Esophagus muscularis mucosa (tissue), 4 donors: ENCODE data around the gene MOB1B. TPM values are rescaled to one million over a fixed set of nuclear protein-coding genes. Genes with fewer than 3 reads are reported as not detected.

ENCODE experiments used
- DNase-seq: peaks from one replicate; pipeline ENCODE4 v3.0.0-alpha.2; 2017; ENCODE audit errors: extremely low spot score
- H3K27ac ChIP-seq, 4 donors: fragments of 200-600 bp; sonication (generic); replicated peaks in 1 of 4; 1 replicate in 3 of 4; 2 replicates in 1 of 4; pipeline ENCODE4 v1.5.1; 2016 to 2019; ENCODE audit warnings: mild to moderate bottlenecking in 1 of 4
- H3K27me3 ChIP-seq, 4 donors: fragments of 200-600 bp; sonication (generic); one replicate each; pipeline versions ENCODE4 v1.5.1 to v1.6.0; 2016 to 2019
- H3K36me3 ChIP-seq, 4 donors: fragments of 200-600 bp; sonication (generic); one replicate each; pipeline ENCODE4 v1.5.1; 2016 to 2019
- H3K4me1 ChIP-seq, 4 donors: fragments of 200-600 bp; sonication (generic); one replicate each; pipeline ENCODE4 v1.5.1; 2016 to 2019
- H3K4me3 ChIP-seq, 4 donors: fragments of 200-600 bp; sonication (generic); 1 replicate in 2 of 4; 2 replicates in 2 of 4; pipeline ENCODE4 v1.5.1; 2016 to 2019; ENCODE audit warnings: mild to moderate bottlenecking in 4 of 4, moderate library complexity in 1 of 4
- H3K9me3 ChIP-seq, 4 donors: fragments of 200-600 bp; sonication (generic); 1 replicate in 3 of 4; 2 replicates in 1 of 4; pipeline ENCODE4 v1.5.1; 2016 to 2019
- CTCF ChIP-seq, 3 experiments: fragments of 200-600 bp in 2 of 3; fragments of 450-650 bp in 1 of 3; sonication (generic) in 2 of 3; IDR thresholded peaks; one replicate each; pipeline ENCODE4 v1.5.1; 2017 to 2019; ENCODE audit warnings: antibody characterized with exemption in 3 of 3, mild to moderate bottlenecking in 2 of 3, moderate library complexity in 1 of 3
- EP300 ChIP-seq: sonication (generic); formaldehyde crosslinking; IDR thresholded peaks from one replicate; pipeline ENCODE4 v1.6.1; 2017; ENCODE audit warnings: antibody characterized with exemption
- POLR2A ChIP-seq: fragments of 450-650 bp; IDR thresholded peaks from one replicate; pipeline ENCODE4 v1.6.1; 2017; ENCODE audit warnings: antibody characterized with exemption, moderate library complexity, mild to moderate bottlenecking, low read depth
- POLR2AphosphoS5 ChIP-seq, 2 donors: sonication (generic); formaldehyde crosslinking; IDR thresholded peaks; one replicate each; pipeline ENCODE4 v1.6.1; 2017; ENCODE audit warnings: antibody characterized with exemption in 2 of 2
- WGBS: methylation state at CpG from one replicate; pipeline ENCODE4 v1.1.5; 2018; 5-methylcytosine and 5-hydroxymethylcytosine counted together
- intact Hi-C: fragments of 100-400 bp; cut with DNase I; formaldehyde crosslinking; loops from one replicate; pipeline ENCODE4 v1.15.1; 2023
- total RNA-seq, 4 donors: library from RNA; depleted of rRNA; stranded (reverse); fragments of >200 nt; gene quantifications; one replicate each; pipeline versions ENCODE4 v1.1.0 to v1.2.1, GENCODE V29; 2016

MOB1B gene
- total RNA-seq, 4 donors from 2014 or later = 15.0 to 19.4 (median 16.6) TPM

DNA sequence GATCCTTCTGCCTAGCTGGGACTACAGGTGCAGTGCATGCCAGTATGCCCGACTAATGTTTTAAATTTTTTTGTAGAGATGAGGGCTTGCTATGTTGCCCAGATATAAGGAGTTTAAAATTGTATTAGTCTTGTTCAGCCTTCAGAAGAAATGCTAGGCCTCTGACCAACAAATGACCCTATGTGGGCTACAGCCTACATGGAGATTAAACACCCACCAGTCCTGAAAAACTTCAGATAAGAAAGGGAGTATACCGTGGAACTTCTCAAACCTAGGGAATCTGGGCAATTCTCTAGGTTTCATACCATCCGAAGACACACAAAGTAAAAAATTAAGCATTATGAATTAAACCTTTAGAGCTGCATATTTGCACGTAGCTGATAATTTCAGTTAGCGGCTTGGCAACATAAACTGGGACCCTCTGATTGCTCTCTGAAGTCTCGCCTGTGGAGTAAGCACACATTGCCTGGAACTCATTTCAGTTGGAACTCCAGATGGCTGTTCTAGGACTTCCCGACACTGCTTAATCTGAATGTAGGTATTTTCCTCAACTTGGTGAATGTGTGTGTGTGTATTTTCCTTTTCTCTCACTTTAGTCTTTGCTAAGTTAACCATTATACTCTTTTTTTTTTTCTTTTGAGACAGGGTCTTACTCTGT, 33.0 kb downstream of the MOB1B start:
- intact Hi-C loops = no loop called here
- no peak for DNase-seq
- TF ChIP-seq CTCF (IDR thresholded peaks at IDR 0.05) = no peak
- TF ChIP-seq POLR2AphosphoS5 (IDR thresholded peaks at IDR 0.05) = no peak
- no peak for TF ChIP-seq POLR2A
- TF ChIP-seq EP300 = no peak
- H3K27me3 ChIP-seq = no peaks in the 10 kb centered on the region
- H3K27ac ChIP-seq = no peak overlapping the region
- H3K4me1 ChIP-seq = peaks cover 0 to 21% (median 18%) of the 10 kb centered on the region in 4 donors
- WGBS = 88% methylated on average over 7 of the region's 7 CpGs
- H3K36me3 ChIP-seq = no peaks in the 10 kb centered on the region
- no peaks in the 10 kb centered on the region for H3K9me3 ChIP-seq
- no peak overlapping the region for H3K4me3 ChIP-seq

GRCh38 chr4:70936200-70936787, 34.1 kb downstream of the MOB1B start:
- Histone ChIP-seq H3K9me3 (no peaks in the 10 kb centered on the region), H3K36me3 (no peaks in the 10 kb centered on the region), H3K4me3 (no peak overlapping the region), H3K27ac (no peak overlapping the region), H3K27me3 (no peaks in the 10 kb centered on the region), H3K4me1 (peaks cover 0 to 11% (median 8%) of the 10 kb centered on the region in 4 donors)
- 86% methylated on average over 4 of the region's 4 CpGs for WGBS
- DNase-seq = no peak
- TF ChIP-seq CTCF (IDR thresholded peaks at IDR 0.05) (no peak), POLR2A (no peak), POLR2AphosphoS5 (IDR thresholded peaks at IDR 0.05) (no peak), EP300 (no peak)
- intact Hi-C loops = no loop called here

- TF ChIP-seq EP300 = no peak
- no peak for TF ChIP-seq CTCF (IDR thresholded peaks at IDR 0.05)
- TF ChIP-seq POLR2A = no peak
- no peak for TF ChIP-seq POLR2AphosphoS5 (IDR thresholded peaks at IDR 0.05)
- no peaks in the 10 kb centered on the region for H3K27me3 ChIP-seq
- no peak overlapping the region for H3K4me3 ChIP-seq
- no peak for DNase-seq
- WGBS = 63% methylated on average over 3 of the region's 3 CpGs
- H3K4me1 ChIP-seq = peaks cover 0 to 11% (median 5%) of the 10 kb centered on the region in 4 donors
- H3K36me3 ChIP-seq = no peaks in the 10 kb centered on the region
- intact Hi-C loops = no loop called here
- no peaks in the 10 kb centered on the region for H3K9me3 ChIP-seq
- H3K27ac ChIP-seq = no peak overlapping the region
Observed at GRCh38 chr4:70938086-70938485, 35.9 kb downstream of the MOB1B start.

DNA sequence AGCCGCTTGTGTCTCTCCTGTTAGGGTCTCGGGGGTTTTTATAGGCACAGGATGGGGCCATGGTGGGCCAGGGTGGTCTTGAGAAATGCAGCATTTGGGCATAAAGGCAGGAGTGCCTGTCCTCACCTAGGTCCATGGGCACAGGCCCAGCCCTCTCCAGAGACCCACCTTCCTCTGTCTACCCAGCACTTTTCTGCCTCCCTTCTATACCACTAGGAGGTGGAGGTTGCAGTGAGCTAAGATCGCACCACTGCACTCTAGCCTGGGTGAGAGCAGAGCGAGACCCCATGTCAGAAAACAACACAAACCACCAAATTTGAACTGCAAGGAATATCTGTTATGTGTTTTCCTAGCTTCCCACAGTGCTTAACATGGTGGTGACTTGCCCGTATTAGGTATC, 38.0 kb downstream of the MOB1B start:
- Histone ChIP-seq H3K4me3 (no peak overlapping the region), H3K36me3 (no peaks in the 10 kb centered on the region), H3K4me1 (peaks cover 0 to 6% (median 5%) of the 10 kb centered on the region in 4 donors), H3K27me3 (no peaks in the 10 kb centered on the region), H3K27ac (no peak overlapping the region), H3K9me3 (no peaks in the 10 kb centered on the region)
- DNase-seq = no peak
- intact Hi-C loops = no loop called here
- no peak for TF ChIP-seq POLR2AphosphoS5 (IDR thresholded peaks at IDR 0.05)
- no peak for TF ChIP-seq CTCF (IDR thresholded peaks at IDR 0.05)
- TF ChIP-seq POLR2A = no peak
- no peak for TF ChIP-seq EP300
- WGBS = 99% methylated on average over 5 of the region's 5 CpGs
